HepG2 (cell line): Measurements from ENCODE around the gene GADD45A. TPM values are rescaled to one million over a fixed set of nuclear protein-coding genes. Genes with fewer than 3 reads are reported as not detected.

Experiments used
- CC2D1A ChIP-seq: sonication (generic); formaldehyde crosslinking; IDR thresholded peaks from 2 replicates; pipeline ENCODE4 v1.8.1; 2023; ENCODE audit warnings: mild to moderate bottlenecking, missing genetic modification reagents
- CEBPG ChIP-seq: IDR thresholded peaks from 2 replicates; pipeline ENCODE4 v1.6.1; 2016
- ETV6 ChIP-seq: sonication (generic); formaldehyde crosslinking; conservative IDR thresholded peaks from 2 replicates; pipeline ENCODE4 v1.4.0; 2020; ENCODE audit warnings: missing genetic modification reagents
- GFI1 ChIP-seq: sonication (generic); formaldehyde crosslinking; IDR thresholded peaks from 2 replicates; pipeline ENCODE4 v1.5.0; 2020; ENCODE audit warnings: missing genetic modification reagents, mild to moderate bottlenecking, borderline replicate concordance
- GLMP ChIP-seq: sonication (generic); formaldehyde crosslinking; IDR thresholded peaks from 2 replicates; pipeline ENCODE4 v1.9.0; 2021; ENCODE audit warnings: missing genetic modification reagents, mild to moderate bottlenecking, borderline replicate concordance
- HOMEZ ChIP-seq: IDR thresholded peaks from 2 replicates; pipeline ENCODE4 v1.6.1; 2016; ENCODE audit warnings: low read depth
- IRF2 ChIP-seq: IDR thresholded peaks from 2 replicates; pipeline ENCODE4 v1.6.1; 2018; ENCODE audit warnings: missing genetic modification reagents, missing compliant biosample characterization
- NFKB2 ChIP-seq: sonication (generic); formaldehyde crosslinking; IDR thresholded peaks from 2 replicates; pipeline ENCODE4 v1.4.0; 2020; ENCODE audit warnings: missing genetic modification reagents, borderline replicate concordance
- NFKBIZ ChIP-seq: IDR thresholded peaks from 2 replicates; pipeline ENCODE4 v1.6.1; 2018; ENCODE audit warnings: missing genetic modification reagents, missing compliant biosample characterization
- PRMT3 ChIP-seq: sonication (generic); formaldehyde crosslinking; IDR thresholded peaks from 2 replicates; pipeline ENCODE4 v1.8.1; 2022; ENCODE audit warnings: low read depth, mild to moderate bottlenecking, moderate library complexity, missing genetic modification reagents, borderline replicate concordance
- TBX3 ChIP-seq: fragments of 450-650 bp; IDR thresholded peaks from 2 replicates; pipeline ENCODE4 v1.6.1; 2017; ENCODE audit warnings: antibody characterized with exemption, mild to moderate bottlenecking, inconsistent platforms, borderline replicate concordance
- XRCC5 ChIP-seq: fragments of 200-400 bp; formaldehyde crosslinking; optimal IDR thresholded peaks from 2 replicates; pipeline ENCODE3; 2017; ENCODE audit warnings: mild to moderate bottlenecking, low read length
- ZBTB7B ChIP-seq: sonication (generic); formaldehyde crosslinking; IDR thresholded peaks from 2 replicates; pipeline ENCODE4 v1.4.0; 2020; ENCODE audit warnings: missing genetic modification reagents
- ZMYM3 ChIP-seq: sonication (generic); formaldehyde crosslinking; IDR thresholded peaks from 2 replicates; pipeline ENCODE4 v1.5.1; 2020; ENCODE audit warnings: mild to moderate bottlenecking, missing genetic modification reagents
- ZNF20 ChIP-seq: sonication (generic); formaldehyde crosslinking; IDR thresholded peaks from 2 replicates; pipeline ENCODE4 v1.4.0; 2020; ENCODE audit warnings: mild to moderate bottlenecking, moderate library complexity, missing genetic modification reagents
- ZNF652 ChIP-seq: IDR thresholded peaks from 2 replicates; pipeline ENCODE4 v1.6.1; 2016; ENCODE audit warnings: low read depth, borderline replicate concordance
- ZNF792 ChIP-seq: IDR thresholded peaks from 2 replicates; pipeline ENCODE4 v1.6.1; 2016
- polyA plus RNA-seq, 8 experiments: library from polyadenylated mRNA; depleted of rRNA in 3 of 8; stranded (reverse) in 7 of 8; unstranded in 1 of 8; fragments of >200 nt; fragmentation: Illumina TruSeq in 4 of 8; extraction: Trizol in 4 of 8; gene quantifications; 2 replicates each; pipeline versions ENCODE4 v1.2.1 to v1.2.3, GENCODE V29; 2011 to 2016; ENCODE audit warnings: low read depth in 4 of 8, missing spikeins in 1 of 8, mixed read lengths in 1 of 8; ENCODE audit not compliant: insufficient read depth in 1 of 8
- total RNA-seq, 5 experiments: library from RNA; depleted of rRNA; stranded (reverse); fragments of >200 nt; fragmentation: Illumina TruSeq; extraction: Trizol; gene quantifications; 2 replicates each; pipeline ENCODE4 v1.2.3, GENCODE V29; 2016; ENCODE audit warnings: low read depth in 1 of 5
- TF ChIP-seq, protein P1 (sequence below): IDR thresholded peaks from 2 replicates; pipeline ENCODE4 v1.6.1; 2016
- TF ChIP-seq, protein P2 (sequence below): sonication (generic); formaldehyde crosslinking; IDR thresholded peaks from 2 replicates; pipeline ENCODE4 v1.8.1; 2022; ENCODE audit warnings: mild to moderate bottlenecking, missing genetic modification reagents
- TF ChIP-seq, protein P3 (sequence below), 2 experiments: fragments of 450-650 bp in 1 of 2; sonication (generic) in 1 of 2; formaldehyde crosslinking; IDR thresholded peaks; 2 replicates each; pipeline versions ENCODE4 v1.5.0 to v1.8.0; 2020 to 2022; ENCODE audit warnings: mild to moderate bottlenecking in 1 of 2, missing genetic modification reagents in 1 of 2
- TF ChIP-seq, protein P4 (sequence below): sonication (generic); formaldehyde crosslinking; IDR thresholded peaks from 2 replicates; pipeline ENCODE4 v1.8.1; 2022; ENCODE audit warnings: low read depth, mild to moderate bottlenecking, missing genetic modification reagents

Gene GADD45A
- total and polyA plus RNA-seq, 2 of the 13 experiments (the other 11 are each of a cell fraction or from before 2014, with no cell fraction given), result 33.2 to 46.2 TPM

GRCh38 chr1:67700692-67701410 is 15.8 kb downstream of the GADD45A start (continued):
- TF ChIP-seq, protein P1, sequence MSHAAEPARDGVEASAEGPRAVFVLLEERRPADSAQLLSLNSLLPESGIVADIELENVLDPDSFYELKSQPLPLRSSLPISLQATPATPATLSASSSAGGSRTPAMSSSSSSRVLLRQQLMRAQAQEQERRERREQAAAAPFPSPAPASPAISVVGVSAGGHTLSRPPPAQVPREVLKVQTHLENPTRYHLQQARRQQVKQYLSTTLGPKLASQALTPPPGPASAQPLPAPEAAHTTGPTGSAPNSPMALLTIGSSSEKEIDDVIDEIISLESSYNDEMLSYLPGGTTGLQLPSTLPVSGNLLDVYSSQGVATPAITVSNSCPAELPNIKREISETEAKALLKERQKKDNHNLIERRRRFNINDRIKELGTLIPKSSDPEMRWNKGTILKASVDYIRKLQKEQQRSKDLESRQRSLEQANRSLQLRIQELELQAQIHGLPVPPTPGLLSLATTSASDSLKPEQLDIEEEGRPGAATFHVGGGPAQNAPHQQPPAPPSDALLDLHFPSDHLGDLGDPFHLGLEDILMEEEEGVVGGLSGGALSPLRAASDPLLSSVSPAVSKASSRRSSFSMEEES, result peak; percentile 63; the same call in 1 of the 2 replicates
- TF ChIP-seq CEBPG (CRISPR knock-in tag), result peak; percentile 79
- TF ChIP-seq ZMYM3 (CRISPR knock-in tag), result no peak; the same call in none of the 2 replicates
- TF ChIP-seq GFI1 (CRISPR knock-in tag), result peak; percentile 56
- TF ChIP-seq, protein P2, sequence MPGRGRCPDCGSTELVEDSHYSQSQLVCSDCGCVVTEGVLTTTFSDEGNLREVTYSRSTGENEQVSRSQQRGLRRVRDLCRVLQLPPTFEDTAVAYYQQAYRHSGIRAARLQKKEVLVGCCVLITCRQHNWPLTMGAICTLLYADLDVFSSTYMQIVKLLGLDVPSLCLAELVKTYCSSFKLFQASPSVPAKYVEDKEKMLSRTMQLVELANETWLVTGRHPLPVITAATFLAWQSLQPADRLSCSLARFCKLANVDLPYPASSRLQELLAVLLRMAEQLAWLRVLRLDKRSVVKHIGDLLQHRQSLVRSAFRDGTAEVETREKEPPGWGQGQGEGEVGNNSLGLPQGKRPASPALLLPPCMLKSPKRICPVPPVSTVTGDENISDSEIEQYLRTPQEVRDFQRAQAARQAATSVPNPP, result no peak
- TF ChIP-seq, protein P3, sequence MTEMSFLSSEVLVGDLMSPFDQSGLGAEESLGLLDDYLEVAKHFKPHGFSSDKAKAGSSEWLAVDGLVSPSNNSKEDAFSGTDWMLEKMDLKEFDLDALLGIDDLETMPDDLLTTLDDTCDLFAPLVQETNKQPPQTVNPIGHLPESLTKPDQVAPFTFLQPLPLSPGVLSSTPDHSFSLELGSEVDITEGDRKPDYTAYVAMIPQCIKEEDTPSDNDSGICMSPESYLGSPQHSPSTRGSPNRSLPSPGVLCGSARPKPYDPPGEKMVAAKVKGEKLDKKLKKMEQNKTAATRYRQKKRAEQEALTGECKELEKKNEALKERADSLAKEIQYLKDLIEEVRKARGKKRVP (CRISPR knock-in tag; IDR thresholded peaks at IDR 0.05), result peak in 1 of 2 experiments; percentile 81; a peak in 2 of 4 replicates
- no peak for TF ChIP-seq CC2D1A (CRISPR knock-in tag)
- peak; percentile 35 for TF ChIP-seq XRCC5
- peak; percentile 87 for TF ChIP-seq ZNF792 (CRISPR knock-in tag)
- peak; percentile 76; the same call in 1 of the 2 replicates for TF ChIP-seq NFKBIZ (CRISPR knock-in tag)
- TF ChIP-seq ZNF20, result no peak
- TF ChIP-seq ETV6 (CRISPR knock-in tag), result 0 out of 2 replicates have a peak, but pooled peaks have one; percentile 35
- TF ChIP-seq NFKB2, result 0 out of 2 replicates have a peak, but pooled peaks have one; percentile 30
- peak; percentile 87; the same call in 1 of the 2 replicates for TF ChIP-seq HOMEZ (CRISPR knock-in tag)
- no peak for TF ChIP-seq GLMP (CRISPR knock-in tag)
- peak; percentile 20; the same call in 1 of the 2 replicates for TF ChIP-seq ZNF652 (CRISPR knock-in tag)
- TF ChIP-seq PRMT3, result no peak
- TF ChIP-seq, protein P4, sequence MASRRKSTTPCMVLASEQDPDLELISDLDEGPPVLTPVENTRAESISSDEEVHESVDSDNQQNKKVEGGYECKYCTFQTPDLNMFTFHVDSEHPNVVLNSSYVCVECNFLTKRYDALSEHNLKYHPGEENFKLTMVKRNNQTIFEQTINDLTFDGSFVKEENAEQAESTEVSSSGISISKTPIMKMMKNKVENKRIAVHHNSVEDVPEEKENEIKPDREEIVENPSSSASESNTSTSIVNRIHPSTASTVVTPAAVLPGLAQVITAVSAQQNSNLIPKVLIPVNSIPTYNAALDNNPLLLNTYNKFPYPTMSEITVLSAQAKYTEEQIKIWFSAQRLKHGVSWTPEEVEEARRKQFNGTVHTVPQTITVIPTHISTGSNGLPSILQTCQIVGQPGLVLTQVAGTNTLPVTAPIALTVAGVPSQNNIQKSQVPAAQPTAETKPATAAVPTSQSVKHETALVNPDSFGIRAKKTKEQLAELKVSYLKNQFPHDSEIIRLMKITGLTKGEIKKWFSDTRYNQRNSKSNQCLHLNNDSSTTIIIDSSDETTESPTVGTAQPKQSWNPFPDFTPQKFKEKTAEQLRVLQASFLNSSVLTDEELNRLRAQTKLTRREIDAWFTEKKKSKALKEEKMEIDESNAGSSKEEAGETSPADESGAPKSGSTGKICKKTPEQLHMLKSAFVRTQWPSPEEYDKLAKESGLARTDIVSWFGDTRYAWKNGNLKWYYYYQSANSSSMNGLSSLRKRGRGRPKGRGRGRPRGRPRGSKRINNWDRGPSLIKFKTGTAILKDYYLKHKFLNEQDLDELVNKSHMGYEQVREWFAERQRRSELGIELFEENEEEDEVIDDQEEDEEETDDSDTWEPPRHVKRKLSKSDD (CRISPR knock-in tag), result peak; percentile 70; the same call in 1 of the 2 replicates
- TF ChIP-seq TBX3, result peak; percentile 43; the same call in 1 of the 2 replicates
- TF ChIP-seq ZBTB7B (CRISPR knock-in tag), result peak; percentile 55
- TF ChIP-seq IRF2 (CRISPR knock-in tag), result peak; percentile 77
